ENCODE data around the gene AVP. TPM values are rescaled to one million over a fixed set of nuclear protein-coding genes. Genes with fewer than 3 reads are reported as not detected.

AVP gene
- total and polyA plus RNA-seq, 2 of the 13 experiments (the other 11 are each of a cell fraction or from before 2014, with no cell fraction given), result 0.12 TPM; not detected in 1

DNA sequence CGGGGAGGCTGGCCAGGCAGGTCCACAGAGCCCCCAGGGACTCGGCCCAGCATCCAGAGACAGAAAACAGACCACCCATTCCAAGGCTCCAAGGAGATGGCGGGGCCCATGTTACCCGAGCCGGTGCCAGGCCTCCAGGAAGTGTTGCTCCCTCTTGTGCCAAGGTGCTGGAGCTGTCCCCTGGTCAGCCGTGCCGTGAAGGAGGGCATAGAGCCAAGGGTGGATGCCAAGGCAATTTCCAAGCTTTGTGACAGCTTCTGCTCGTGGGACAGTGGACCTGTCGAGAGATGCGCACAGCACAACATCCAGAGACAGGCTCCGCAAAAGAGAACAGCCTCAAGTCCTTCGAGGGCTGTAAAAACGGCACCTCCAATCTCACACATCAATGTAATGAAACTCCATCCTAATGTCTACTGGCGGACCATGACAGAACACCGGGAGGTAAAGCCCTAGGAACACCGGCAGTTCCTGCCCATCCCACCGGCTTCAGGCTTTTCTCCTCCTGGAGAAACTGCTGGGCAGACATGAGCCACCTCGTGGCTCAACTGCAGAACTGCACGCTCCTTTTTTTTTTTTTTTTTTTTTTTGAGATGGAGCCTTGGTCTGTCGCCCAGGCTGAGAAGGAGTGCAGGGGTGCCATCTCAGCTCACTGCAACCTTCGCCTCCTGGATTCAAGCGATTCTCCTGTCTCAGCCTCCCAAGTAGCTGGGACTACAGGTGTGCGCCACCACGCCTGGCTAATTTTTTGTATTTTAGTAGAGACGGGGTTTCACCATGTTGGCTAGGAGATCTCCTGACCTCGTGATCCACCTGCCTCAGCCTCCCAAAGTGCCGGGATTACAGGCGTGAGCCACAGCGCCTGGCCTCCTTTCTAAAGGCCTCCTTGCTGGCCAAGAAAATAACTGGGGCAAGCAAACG lies 30.9 kb upstream of the AVP start (continued):
- TF ChIP-seq ZNF703 (CRISPR knock-in tag; IDR thresholded peaks at IDR 0.05; ENCODE audit: borderline replicate concordance) (no peak), ZNF775 (CRISPR knock-in tag; IDR thresholded peaks at IDR 0.05; ENCODE audit: borderline replicate concordance) (no peak), ZNF782 (CRISPR knock-in tag; IDR thresholded peaks at IDR 0.05; ENCODE audit: borderline replicate concordance) (peak; percentile 61; the same call in 1 of the 2 replicates), ZFP36L1 (CRISPR knock-in tag; IDR thresholded peaks at IDR 0.05) (no peak), ZNF883 (CRISPR knock-in tag; IDR thresholded peaks at IDR 0.05; ENCODE audit: not compliant biosample characterization) (no peak), SMC3 (IDR thresholded peaks at IDR 0.05; ENCODE audit: low read length) (peak; percentile 99), ZSCAN30 (CRISPR knock-in tag; IDR thresholded peaks at IDR 0.05) (no peak), KAT8 (CRISPR knock-in tag; IDR thresholded peaks at IDR 0.05) (peak; percentile 35; the same call in 1 of the 2 replicates), NR2F6 (IDR thresholded peaks at IDR 0.05) (no peak), NR2F6 (CRISPR knock-in tag; IDR thresholded peaks at IDR 0.05) (peak; percentile 25; the same call in 1 of the 2 replicates), KDM1A (CRISPR knock-in tag; IDR thresholded peaks at IDR 0.05) (no peak), NRL (CRISPR knock-in tag; IDR thresholded peaks at IDR 0.05; ENCODE audit: borderline replicate concordance) (peak; percentile 75), CEBPG (CRISPR knock-in tag; IDR thresholded peaks at IDR 0.05) (no peak), ZNF570 (CRISPR knock-in tag; IDR thresholded peaks at IDR 0.05; ENCODE audit: borderline replicate concordance) (no peak), TBP (CRISPR knock-in tag; IDR thresholded peaks at IDR 0.05) (no peak), RAD21 (CRISPR knock-in tag; IDR thresholded peaks at IDR 0.05) (peak; percentile 74; the same call in 1 of the 2 replicates), HDAC2 (CRISPR knock-in tag; IDR thresholded peaks at IDR 0.05) (no peak), MXI1 (IDR thresholded peaks at IDR 0.05; ENCODE audit: borderline replicate concordance, low read depth, low read length) (no peak), REL (CRISPR knock-in tag; conservative IDR thresholded peaks at IDR 0.05) (no peak), RCOR2 (CRISPR knock-in tag; IDR thresholded peaks at IDR 0.05) (no peak), DPF2 (CRISPR knock-in tag; IDR thresholded peaks at IDR 0.05; ENCODE audit: borderline replicate concordance, low read depth) (no peak)
- TF ChIP-seq, protein P1, sequence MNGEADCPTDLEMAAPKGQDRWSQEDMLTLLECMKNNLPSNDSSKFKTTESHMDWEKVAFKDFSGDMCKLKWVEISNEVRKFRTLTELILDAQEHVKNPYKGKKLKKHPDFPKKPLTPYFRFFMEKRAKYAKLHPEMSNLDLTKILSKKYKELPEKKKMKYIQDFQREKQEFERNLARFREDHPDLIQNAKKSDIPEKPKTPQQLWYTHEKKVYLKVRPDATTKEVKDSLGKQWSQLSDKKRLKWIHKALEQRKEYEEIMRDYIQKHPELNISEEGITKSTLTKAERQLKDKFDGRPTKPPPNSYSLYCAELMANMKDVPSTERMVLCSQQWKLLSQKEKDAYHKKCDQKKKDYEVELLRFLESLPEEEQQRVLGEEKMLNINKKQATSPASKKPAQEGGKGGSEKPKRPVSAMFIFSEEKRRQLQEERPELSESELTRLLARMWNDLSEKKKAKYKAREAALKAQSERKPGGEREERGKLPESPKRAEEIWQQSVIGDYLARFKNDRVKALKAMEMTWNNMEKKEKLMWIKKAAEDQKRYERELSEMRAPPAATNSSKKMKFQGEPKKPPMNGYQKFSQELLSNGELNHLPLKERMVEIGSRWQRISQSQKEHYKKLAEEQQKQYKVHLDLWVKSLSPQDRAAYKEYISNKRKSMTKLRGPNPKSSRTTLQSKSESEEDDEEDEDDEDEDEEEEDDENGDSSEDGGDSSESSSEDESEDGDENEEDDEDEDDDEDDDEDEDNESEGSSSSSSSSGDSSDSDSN (CRISPR knock-in tag; IDR thresholded peaks at IDR 0.05), result no peak
- TF ChIP-seq, protein P2, sequence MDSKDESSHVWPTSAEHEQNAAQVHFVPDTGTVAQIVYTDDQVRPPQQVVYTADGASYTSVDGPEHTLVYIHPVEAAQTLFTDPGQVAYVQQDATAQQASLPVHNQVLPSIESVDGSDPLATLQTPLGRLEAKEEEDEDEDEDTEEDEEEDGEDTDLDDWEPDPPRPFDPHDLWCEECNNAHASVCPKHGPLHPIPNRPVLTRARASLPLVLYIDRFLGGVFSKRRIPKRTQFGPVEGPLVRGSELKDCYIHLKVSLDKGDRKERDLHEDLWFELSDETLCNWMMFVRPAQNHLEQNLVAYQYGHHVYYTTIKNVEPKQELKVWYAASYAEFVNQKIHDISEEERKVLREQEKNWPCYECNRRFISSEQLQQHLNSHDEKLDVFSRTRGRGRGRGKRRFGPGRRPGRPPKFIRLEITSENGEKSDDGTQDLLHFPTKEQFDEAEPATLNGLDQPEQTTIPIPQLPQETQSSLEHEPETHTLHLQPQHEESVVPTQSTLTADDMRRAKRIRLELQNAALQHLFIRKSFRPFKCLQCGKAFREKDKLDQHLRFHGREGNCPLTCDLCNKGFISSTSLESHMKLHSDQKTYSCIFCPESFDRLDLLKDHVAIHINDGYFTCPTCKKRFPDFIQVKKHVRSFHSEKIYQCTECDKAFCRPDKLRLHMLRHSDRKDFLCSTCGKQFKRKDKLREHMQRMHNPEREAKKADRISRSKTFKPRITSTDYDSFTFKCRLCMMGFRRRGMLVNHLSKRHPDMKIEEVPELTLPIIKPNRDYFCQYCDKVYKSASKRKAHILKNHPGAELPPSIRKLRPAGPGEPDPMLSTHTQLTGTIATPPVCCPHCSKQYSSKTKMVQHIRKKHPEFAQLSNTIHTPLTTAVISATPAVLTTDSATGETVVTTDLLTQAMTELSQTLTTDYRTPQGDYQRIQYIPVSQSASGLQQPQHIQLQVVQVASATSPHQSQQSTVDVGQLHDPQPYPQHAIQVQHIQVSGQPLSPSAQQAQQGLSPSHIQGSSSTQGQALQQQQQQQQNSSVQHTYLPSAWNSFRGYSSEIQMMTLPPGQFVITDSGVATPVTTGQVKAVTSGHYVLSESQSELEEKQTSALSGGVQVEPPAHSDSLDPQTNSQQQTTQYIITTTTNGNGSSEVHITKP (CRISPR knock-in tag; IDR thresholded peaks at IDR 0.05; ENCODE audit: low read depth), result no peak
- TF ChIP-seq, protein P3, sequence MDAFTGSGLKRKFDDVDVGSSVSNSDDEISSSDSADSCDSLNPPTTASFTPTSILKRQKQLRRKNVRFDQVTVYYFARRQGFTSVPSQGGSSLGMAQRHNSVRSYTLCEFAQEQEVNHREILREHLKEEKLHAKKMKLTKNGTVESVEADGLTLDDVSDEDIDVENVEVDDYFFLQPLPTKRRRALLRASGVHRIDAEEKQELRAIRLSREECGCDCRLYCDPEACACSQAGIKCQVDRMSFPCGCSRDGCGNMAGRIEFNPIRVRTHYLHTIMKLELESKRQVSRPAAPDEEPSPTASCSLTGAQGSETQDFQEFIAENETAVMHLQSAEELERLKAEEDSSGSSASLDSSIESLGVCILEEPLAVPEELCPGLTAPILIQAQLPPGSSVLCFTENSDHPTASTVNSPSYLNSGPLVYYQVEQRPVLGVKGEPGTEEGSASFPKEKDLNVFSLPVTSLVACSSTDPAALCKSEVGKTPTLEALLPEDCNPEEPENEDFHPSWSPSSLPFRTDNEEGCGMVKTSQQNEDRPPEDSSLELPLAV (CRISPR knock-in tag; conservative IDR thresholded peaks at IDR 0.05; ENCODE audit: low read depth), result no peak

All from HepG2 (cell line).